Neural progenitor cell (in vitro differentiated cells): ENCODE data around the gene IFI27.

Experiments
- CTCF ChIP-seq: fragments of 200-600 bp; sonication (generic); IDR thresholded peaks from 2 replicates; pipeline ENCODE4 v1.5.1; 2017; ENCODE audit warnings: antibody characterized with exemption, mild to moderate bottlenecking
- EZH2 ChIP-seq: fragments of 200-600 bp; sonication (generic); IDR thresholded peaks from 2 replicates; pipeline ENCODE4 v1.6.1; 2017; ENCODE audit warnings: antibody characterized with exemption, mild to moderate bottlenecking, moderate library complexity
- EZH2phosphoT487 ChIP-seq: fragments of 200-600 bp; sonication (generic); IDR thresholded peaks from 2 replicates; pipeline ENCODE4 v1.6.1; 2017; ENCODE audit warnings: antibody characterized with exemption

GRCh38 chr14:94127330-94127729, 16.8 kb downstream of the IFI27 start:
- TF ChIP-seq EZH2 = no peak
- no peak for TF ChIP-seq CTCF
- TF ChIP-seq EZH2phosphoT487 = no peak
